IMR-90 (cell line): Measurements from ENCODE around the gene ARHGEF10L. TPM values are rescaled to one million over a fixed set of nuclear protein-coding genes. Genes with fewer than 3 reads are reported as not detected.
"Not testable (repeated sequence)": the region's sequence is repeated elsewhere in the genome, so short reads cannot be mapped to it uniquely, and the experiment has no call there.

Source experiments
- ATAC-seq: fragments of 200-7000 bp; cut with Tn5 transposase; 2 replicates; pipeline ENCODE4 v1.9.1; 2020; ENCODE audit warnings: low read depth, mild to moderate bottlenecking, moderate library complexity
- BruUV-seq: library from RNA; stranded (reverse); fragments of 400-500 nt; replicated peaks from 2 replicates; lab custom pipeline; 2021; lab: Mats Ljungman, UMichigan
- CTCF ChIA-PET: fragments of 300-600 bp; formaldehyde crosslinking; extraction: SDS; loops from one replicate; lab custom pipeline; 2021; ENCODE audit warnings: antibody characterized with exemption; lab: Yijun Ruan, JAX
- POLR2A ChIA-PET: fragments of 300-600 bp; sonication (Branson Sonifier 250); formaldehyde crosslinking; loops from one replicate; lab custom pipeline; 2022; ENCODE audit warnings: antibody characterized with exemption; ENCODE audit not compliant: unreplicated experiment; lab: Charles Lee
- DNase-seq: peaks from one replicate; pipeline ENCODE4 v3.0.0; 2013
- H2AFZ ChIP-seq: replicated peaks from 2 replicates; pipeline ENCODE3; 2013; ENCODE audit warnings: low read length, mild to moderate bottlenecking; ENCODE audit not compliant: poor library complexity
- H2AK5ac ChIP-seq: 2 replicates; pipeline ENCODE4 v1.6.1; 2013; ENCODE audit warnings: low read depth, low read length, inconsistent platforms
- H2AK9ac ChIP-seq: replicated peaks from 2 replicates; pipeline ENCODE3; 2013; ENCODE audit warnings: mild to moderate bottlenecking, low read depth, low read length, moderate library complexity; ENCODE audit not compliant: poor library complexity
- H2BK120ac ChIP-seq: 2 replicates; pipeline ENCODE4 v1.6.1; 2013; ENCODE audit warnings: low read depth, low read length, inconsistent platforms
- H2BK15ac ChIP-seq: 3 replicates; pipeline ENCODE4 v1.6.1; 2013; ENCODE audit warnings: low read depth, low read length, inconsistent platforms
- H2BK20ac ChIP-seq: 2 replicates; pipeline ENCODE4 v1.6.1; 2013; ENCODE audit warnings: low read depth, mild to moderate bottlenecking, inconsistent platforms, low read length, moderate library complexity
- H2BK5ac ChIP-seq: 2 replicates; pipeline ENCODE4 v1.6.1; 2013; ENCODE audit warnings: mild to moderate bottlenecking, low read depth, low read length, inconsistent platforms; ENCODE audit not compliant: poor library complexity, severe bottlenecking
- H3K14ac ChIP-seq: replicated peaks from 2 replicates; pipeline ENCODE4 v1.6.1; 2013; ENCODE audit warnings: low read depth, low read length, inconsistent platforms
- H3K18ac ChIP-seq: 2 replicates; pipeline ENCODE4 v1.6.1; 2013; ENCODE audit warnings: low read depth, low read length, control low read depth
- H3K23ac ChIP-seq: 2 replicates; pipeline ENCODE4 v1.6.1; 2013; ENCODE audit warnings: low read depth, low read length, inconsistent platforms
- H3K27ac ChIP-seq: 2 replicates; pipeline ENCODE4 v1.5.1; 2013; ENCODE audit warnings: mild to moderate bottlenecking, control low read depth, low read length; ENCODE audit not compliant: insufficient read depth
- H3K27me3 ChIP-seq: 2 replicates; pipeline ENCODE4 v1.6.1; 2013; ENCODE audit warnings: low read length; ENCODE audit not compliant: control insufficient read depth, insufficient read depth
- H3K36me3 ChIP-seq: 2 replicates; pipeline ENCODE4 v1.6.1; 2013; ENCODE audit warnings: low read length, mixed read lengths; ENCODE audit not compliant: control insufficient read depth, insufficient read depth
- H3K4ac ChIP-seq: 2 replicates; pipeline ENCODE4 v1.6.1; 2013; ENCODE audit warnings: low read depth, low read length, inconsistent platforms
- H3K4me1 ChIP-seq: 2 replicates; pipeline ENCODE4 v1.6.1; 2013; ENCODE audit warnings: low read length, mixed read lengths; ENCODE audit not compliant: control insufficient read depth, insufficient read depth
- H3K4me2 ChIP-seq: 2 replicates; pipeline ENCODE4 v1.6.1; 2013; ENCODE audit warnings: low read depth, mild to moderate bottlenecking, control low read depth, low read length, moderate library complexity
- H3K4me3 ChIP-seq: 2 replicates; pipeline ENCODE4 v1.5.1; 2013; ENCODE audit warnings: low read depth, mild to moderate bottlenecking, control low read depth, low read length, moderate library complexity; ENCODE audit not compliant: insufficient read depth
- H3K56ac ChIP-seq: 2 replicates; pipeline ENCODE4 v1.6.1; 2013; ENCODE audit warnings: low read length, inconsistent platforms; ENCODE audit not compliant: insufficient read depth; ENCODE audit errors: extremely low read depth
- H3K79me1 ChIP-seq, 2 experiments: 2 replicates each; pipeline ENCODE4 v1.6.1; 2013; ENCODE audit warnings: low read length in 2 of 2, inconsistent platforms in 1 of 2, low read depth in 1 of 2
- H3K9ac ChIP-seq: 2 replicates; pipeline ENCODE4 v1.6.1; 2013; ENCODE audit warnings: low read depth, low read length, control low read depth
- H3K9me1 ChIP-seq: 2 replicates; pipeline ENCODE4 v1.6.1; 2013; ENCODE audit warnings: low read length, inconsistent platforms; ENCODE audit not compliant: insufficient read depth
- H3K9me3 ChIP-seq: 2 replicates; pipeline ENCODE4 v1.6.1; 2013; ENCODE audit warnings: low read length; ENCODE audit not compliant: control insufficient read depth, insufficient read depth
- H4K20me1 ChIP-seq: 2 replicates; pipeline ENCODE4 v1.6.1; 2013; ENCODE audit warnings: low read length, inconsistent platforms; ENCODE audit not compliant: insufficient read depth
- H4K5ac ChIP-seq: 2 replicates; pipeline ENCODE4 v1.6.1; 2013; ENCODE audit warnings: mild to moderate bottlenecking, low read depth, low read length, control low read depth
- H4K8ac ChIP-seq, 2 experiments: 2 replicates each; pipeline ENCODE4 v1.6.1; 2013; ENCODE audit warnings: low read depth in 2 of 2, low read length in 2 of 2, control low read depth in 1 of 2, inconsistent platforms in 1 of 2
- H4K91ac ChIP-seq: 2 replicates; pipeline ENCODE4 v1.6.1; 2013; ENCODE audit warnings: low read depth, low read length, inconsistent platforms; ENCODE audit not compliant: insufficient read depth
- WGBS, 2 experiments: methylation state at CpG; one replicate each; pipeline versions ENCODE4 v1.1.5 to v1.1.7; 2013; ENCODE audit warnings: missing lambda C conversion rate in 2 of 2; ENCODE audit not compliant: insufficient read length in 1 of 2; ENCODE audit errors: extremely low coverage in 2 of 2; 5-methylcytosine and 5-hydroxymethylcytosine counted together
- dilution Hi-C: fragments of 300-500 bp; cut with HindIII; formaldehyde crosslinking; loops from one replicate; pipeline ENCODE4 v1.14.3; 2018; ENCODE audit warnings: low sequenced_read_pairs; ENCODE audit not compliant: unreplicated experiment
- in situ Hi-C: fragments of 300-500 bp; cut with MboI; formaldehyde crosslinking; loops from 3 replicates; pipeline ENCODE4 v1.14.3; 2019; ENCODE audit warnings: low sequenced_read_pairs, inconsistent platforms, mixed read lengths
- intact Hi-C: fragments of 100-400 bp; cut with micrococcal nuclease; formaldehyde crosslinking; loops from 2 replicates; pipeline ENCODE4 v1.10.0; 2022
- polyA plus RNA-seq, 3 experiments: library from polyadenylated mRNA; depleted of rRNA; stranded (reverse); fragments of >200 nt; gene quantifications; 2 replicates each; pipeline ENCODE4 v1.2.3, GENCODE V29; 2012; ENCODE audit warnings: low replicate concordance in 1 of 3
- total RNA-seq: library from RNA; depleted of rRNA; stranded (reverse); fragments of >200 nt; gene quantifications from 2 replicates; pipeline ENCODE4 v1.2.3, GENCODE V29; 2012

Gene ARHGEF10L
- total and polyA plus RNA-seq, 2 of the 4 experiments (the other 2 are of a cell fraction), result 4.8 to 12.4 TPM

DNA sequence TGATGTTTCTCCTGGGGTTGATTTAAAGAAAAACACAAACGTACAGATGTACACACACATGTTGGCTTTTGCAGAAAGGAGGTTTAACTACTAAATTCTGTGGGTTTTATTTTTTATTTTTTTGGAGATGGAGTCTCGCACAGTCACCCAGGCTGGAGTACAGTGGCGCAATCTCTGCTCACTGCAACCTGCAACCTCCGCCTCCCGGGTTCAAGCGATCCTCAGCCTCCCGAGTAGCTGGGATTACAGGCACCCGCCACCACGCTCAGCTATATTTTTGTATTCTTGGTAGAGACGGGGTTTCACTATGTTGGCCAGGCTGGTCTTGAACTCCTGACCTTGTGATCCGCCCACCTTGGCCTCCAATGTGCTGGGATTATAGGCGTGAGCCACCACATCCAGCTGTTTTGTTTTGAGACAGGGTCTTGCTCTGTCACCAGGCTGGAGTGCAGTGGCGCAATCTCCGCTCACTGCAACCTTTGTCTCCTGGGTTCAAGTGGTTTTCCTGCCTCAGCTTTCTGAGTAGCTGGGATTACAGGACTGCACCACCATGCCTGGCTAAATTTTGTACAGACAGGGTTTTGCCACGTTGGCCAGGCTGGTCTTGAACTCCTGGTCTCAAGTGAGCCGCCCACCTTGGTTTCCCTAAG lies 49.6 kb upstream of the ARHGEF10L start:
- H3K56ac ChIP-seq, H2BK5ac ChIP-seq, H3K27ac ChIP-seq, POLR2A ChIA-PET, intact Hi-C loops, H4K5ac ChIP-seq, H3K4ac ChIP-seq, BruUV-seq, H4K20me1 ChIP-seq, dilution Hi-C loops, DNase-seq, H3K14ac ChIP-seq, ATAC-seq, H3K36me3 ChIP-seq, H3K9me1 ChIP-seq, H3K18ac ChIP-seq, H3K9ac ChIP-seq, H2BK20ac ChIP-seq, H3K79me1 ChIP-seq, H3K23ac ChIP-seq, H3K4me2 ChIP-seq, H3K4me3 ChIP-seq, H3K9me3 ChIP-seq, in situ Hi-C loops, H3K4me1 ChIP-seq, H2BK120ac ChIP-seq, H2AFZ ChIP-seq, H4K8ac ChIP-seq, H3K27me3 ChIP-seq, H2AK5ac ChIP-seq, H2AK9ac ChIP-seq, H4K91ac ChIP-seq, H2BK15ac ChIP-seq: not testable (repeated sequence)
- CTCF ChIA-PET, result interaction anchor here (2.5 kb wide), 1 partner anchor 117 kb away, joined by 9 read pairs; no protein-coding TSS in a partner anchor
- WGBS, 2 experiments, result 85% methylated on average over 12 of the region's 16 CpGs; no CpG with 5 or more reads in 1 of the 2 experiments

DNA sequence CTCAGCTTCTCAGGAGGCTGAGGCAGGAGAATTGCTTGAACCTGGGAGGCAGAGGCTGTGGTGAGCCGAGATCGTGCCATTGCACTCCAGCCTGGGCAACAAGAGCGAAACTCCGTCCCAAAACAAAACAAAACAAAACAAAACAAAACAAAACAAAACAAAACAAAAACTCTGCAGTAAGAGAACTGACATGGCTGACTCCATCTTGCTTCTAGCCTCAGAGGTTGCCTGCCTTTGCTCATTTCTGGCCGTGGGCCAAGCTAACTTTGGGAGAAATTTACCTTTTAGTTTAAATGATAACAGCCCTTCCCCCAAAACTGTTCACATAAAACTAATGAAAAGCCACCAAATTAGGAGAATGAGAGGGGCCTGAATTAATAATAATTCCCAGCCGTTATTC lies 48.8 kb upstream of the ARHGEF10L start:
- H3K4me2 ChIP-seq, H3K14ac ChIP-seq, H3K4ac ChIP-seq, H4K91ac ChIP-seq, H3K4me3 ChIP-seq, H2BK20ac ChIP-seq, H3K27ac ChIP-seq, H2AK9ac ChIP-seq, H3K4me1 ChIP-seq, H3K9ac ChIP-seq, H2BK120ac ChIP-seq, H2BK5ac ChIP-seq, DNase-seq, H4K8ac ChIP-seq, H3K56ac ChIP-seq, H2AFZ ChIP-seq, H3K36me3 ChIP-seq, H3K79me1 ChIP-seq, H3K9me1 ChIP-seq, H4K5ac ChIP-seq, H3K23ac ChIP-seq, ATAC-seq, H2BK15ac ChIP-seq, H3K9me3 ChIP-seq, in situ Hi-C loops, H4K20me1 ChIP-seq, POLR2A ChIA-PET, dilution Hi-C loops, H3K18ac ChIP-seq, intact Hi-C loops, H2AK5ac ChIP-seq, BruUV-seq, H3K27me3 ChIP-seq: not testable (repeated sequence)
- CTCF ChIA-PET, result interaction anchor here (2.5 kb wide), 1 partner anchor 116 kb away, joined by 9 read pairs; no protein-coding TSS in a partner anchor
- WGBS, 2 experiments, result no CpG with 5 or more reads among the region's 6 CpGs
